ENCODE measurements around the gene BAIAP2.

Gene BAIAP2

DNA sequence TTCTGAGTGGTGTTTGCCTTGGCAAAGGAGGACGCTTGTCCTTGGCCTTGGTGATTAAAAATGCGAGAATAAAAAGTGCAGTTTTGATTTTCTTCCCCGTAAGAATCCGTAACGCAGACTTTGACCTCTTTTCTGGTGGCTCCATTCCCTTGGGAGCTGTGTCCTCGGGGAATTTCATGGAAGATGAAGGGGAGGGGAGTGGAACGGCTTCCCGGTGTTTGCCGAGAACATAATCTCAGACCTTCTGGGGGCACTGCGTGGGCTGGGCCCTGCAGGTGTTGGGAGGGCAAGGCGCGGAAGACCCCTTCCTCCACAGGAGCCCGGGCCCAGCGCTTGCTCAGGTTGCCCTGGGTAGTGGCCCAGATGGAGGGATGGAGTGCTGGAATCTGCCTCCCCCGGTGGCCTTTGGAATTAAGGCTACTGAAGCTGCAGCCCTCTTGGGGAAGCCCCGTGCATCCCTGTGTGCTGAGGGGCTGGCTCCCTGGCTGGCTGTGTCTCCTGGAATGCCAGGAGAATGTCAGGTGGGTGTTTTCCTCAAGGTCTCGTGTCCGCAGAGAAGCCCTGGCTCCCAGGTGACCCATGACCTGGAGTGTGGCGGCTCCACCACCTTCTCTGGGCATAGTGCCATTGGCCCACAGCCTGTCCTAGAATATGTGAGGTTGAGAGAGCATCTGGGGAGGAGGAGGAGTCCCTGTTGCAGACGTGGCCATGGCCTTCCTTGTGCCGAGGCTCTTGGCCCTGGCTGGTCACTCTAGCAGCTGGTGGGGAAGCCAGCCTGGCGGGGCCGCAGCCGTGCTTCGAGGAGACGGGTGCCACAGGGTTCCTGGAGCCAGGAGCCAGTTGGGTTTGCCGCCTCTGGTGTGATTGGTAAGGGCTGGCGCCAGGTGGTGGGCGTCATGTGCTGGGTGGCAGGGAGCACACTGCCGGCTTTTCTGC, 3.1 kb downstream of the BAIAP2 start:
- DNase-seq = no peak

GRCh38 chr17:81039096-81039495, 4.1 kb downstream of the BAIAP2 start:
- DNase-seq = no peak

- DNase-seq = no peak
Measured at GRCh38 chr17:81039854-81040758, 5.2 kb downstream of the BAIAP2 start.

GRCh38 chr17:81040791-81041337, 5.9 kb downstream of the BAIAP2 start:
- DNase-seq = no peak

DNA sequence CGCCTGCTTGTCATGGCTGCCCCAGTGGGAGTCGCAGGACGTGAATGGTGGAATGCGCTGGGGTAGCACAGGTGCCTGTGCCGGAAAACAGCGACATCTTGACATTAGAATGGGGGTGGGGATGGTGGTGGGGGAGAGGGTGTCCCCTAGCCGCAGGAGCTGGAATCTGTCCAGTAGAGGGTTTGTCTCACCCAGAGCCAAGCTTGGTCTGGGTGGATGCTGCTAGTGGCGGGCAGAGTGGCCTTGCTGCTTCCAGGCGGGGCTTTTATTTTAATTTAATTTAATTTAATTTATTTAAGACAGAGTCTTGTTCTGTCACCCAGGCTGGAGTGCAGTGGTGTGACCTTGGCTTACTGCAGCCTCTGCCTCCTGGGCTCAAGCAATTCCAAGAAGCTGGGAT, 7.7 kb downstream of the BAIAP2 start:
- DNase-seq = no peak

DNA sequence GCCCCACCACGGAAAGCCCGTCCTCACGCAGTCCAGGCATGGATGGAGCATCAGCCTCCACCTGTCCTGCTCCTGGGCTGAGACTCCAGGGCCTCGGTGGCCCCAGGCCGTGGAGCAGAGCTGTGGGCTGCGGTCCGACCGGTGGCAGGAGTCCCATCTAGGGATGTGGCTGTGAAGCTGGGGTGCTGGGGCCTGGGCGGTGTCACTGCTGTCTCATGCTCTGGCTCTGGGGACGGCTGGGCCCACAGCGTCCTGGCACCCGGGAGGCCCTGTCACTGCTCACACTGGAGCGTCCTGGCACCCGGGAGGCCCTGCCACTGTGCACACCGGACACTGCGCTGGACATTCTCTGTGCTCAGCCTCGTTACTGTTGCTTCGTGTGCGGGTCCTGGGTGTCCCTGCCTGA, 8.4 kb downstream of the BAIAP2 start:
- no peak for DNase-seq

DNA sequence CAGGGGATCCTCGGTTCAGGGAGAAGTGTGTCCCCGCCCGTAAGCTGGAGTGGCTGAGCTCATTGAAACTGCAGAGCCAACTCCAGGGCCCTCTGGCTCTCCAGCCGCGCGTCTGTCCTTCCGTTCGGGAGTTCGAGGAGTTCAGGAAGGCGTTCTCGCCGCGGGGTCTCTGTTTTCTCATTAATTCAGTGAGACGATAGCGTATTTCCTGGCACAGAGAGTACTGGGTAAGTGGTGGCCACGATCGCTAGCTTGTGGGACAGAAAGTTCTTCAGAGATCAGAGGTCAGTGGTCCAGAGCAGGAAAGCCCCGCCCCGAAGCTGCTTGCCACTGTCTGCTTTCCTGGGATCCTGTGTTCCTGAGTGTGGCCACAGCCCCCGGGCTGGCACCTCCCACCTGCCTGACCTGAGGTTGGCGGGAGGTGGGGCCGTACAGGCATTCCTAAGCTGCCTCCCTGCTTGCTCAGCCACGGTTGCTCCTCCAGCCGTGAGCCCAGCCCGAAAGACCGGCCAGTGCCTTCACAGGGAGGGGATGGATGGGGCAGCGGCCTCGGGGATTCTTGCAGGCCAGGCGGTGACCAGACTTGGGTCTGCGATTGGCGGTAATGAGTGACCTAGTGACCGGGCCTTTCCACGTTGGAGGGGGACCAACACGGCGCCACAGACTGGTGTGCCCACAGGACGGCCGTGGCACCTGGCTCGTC, 8.9 kb downstream of the BAIAP2 start:
- DNase-seq = no peak

DNA sequence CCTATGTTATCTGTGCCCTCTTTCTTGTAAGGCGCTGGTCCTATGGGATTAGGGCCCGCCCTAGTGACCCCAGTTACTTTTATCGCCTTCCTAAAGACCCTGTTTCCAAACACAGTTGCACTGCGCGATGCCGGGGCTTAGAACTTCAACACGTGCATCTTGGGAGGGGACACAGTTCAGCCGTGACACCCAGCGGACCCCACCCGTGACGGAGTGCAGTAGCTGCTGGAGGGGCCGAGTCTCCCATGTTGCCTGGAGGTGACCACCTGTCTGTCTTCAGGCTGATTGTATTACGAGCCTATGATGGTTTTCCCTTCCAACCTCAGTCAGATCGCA, 9.4 kb downstream of the BAIAP2 start:
- DNase-seq = no peak

DNA sequence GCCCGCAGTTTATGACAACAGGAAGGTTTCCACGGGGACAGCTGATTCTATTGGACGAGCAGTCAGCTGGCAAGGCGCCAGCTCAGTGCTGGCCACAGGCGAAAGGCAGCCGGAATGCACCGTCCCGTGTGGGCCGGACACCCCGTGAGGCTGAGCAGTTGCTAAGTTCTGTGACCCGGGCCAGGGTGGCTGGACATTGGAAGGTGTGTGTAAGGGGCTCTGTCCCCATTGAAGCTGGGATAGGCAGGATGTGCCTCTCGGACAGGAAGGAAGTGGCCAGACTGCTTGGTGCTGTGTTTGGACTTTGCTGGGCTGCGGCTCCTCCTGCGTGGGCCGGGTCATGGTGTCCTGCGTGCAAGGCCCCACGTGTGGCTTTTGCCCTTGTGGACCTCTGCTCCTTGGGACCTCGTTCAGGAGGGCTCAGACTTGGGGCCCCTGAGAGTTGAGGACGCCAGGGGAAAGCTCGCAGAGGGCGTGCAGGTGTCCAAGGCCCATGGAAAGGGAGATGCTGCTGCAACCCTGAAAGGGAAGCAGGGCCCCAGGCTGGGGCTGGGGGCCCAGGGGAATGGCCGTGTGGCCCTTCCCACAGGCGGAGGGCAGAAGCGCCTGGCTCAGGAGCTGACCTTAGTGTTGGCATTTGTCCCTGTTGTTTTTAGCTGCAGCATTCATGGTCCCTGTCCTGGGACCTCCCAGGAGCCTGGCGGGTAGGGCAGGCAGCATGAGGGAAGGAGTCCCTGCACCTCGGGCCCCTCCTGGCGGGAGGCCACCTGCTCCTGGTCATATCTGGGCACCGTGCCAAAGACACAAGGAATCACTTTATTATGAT, 10.0 kb downstream of the BAIAP2 start:
- DNase-seq = peak in 1 of 2 donors; percentile 61

DNA sequence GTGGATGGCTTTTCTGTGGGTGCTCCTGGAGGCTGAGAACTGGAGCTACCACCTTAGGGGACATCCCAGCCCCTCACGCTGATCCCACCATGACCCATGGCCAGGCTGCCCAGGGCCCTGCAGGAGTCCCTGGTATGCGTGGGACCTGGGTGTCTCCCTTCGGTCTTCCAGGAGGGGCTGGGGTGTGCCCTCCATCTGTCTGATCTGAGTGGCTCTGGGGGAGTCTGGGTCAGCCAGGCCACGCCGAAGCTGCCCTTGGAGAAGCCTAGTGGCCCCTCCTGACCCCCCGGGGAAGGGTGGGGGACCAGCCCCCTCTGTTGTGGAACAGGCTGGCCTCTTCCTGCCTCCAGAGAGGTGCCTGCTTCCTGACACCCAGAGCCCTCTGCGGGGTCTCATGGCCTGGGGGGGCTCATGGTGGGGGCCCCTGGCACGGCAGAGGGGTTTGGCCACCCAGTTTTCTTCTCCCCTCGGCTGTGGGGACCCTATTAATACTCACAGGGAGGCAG, 10.7 kb downstream of the BAIAP2 start:
- DNase-seq = no peak

DNA sequence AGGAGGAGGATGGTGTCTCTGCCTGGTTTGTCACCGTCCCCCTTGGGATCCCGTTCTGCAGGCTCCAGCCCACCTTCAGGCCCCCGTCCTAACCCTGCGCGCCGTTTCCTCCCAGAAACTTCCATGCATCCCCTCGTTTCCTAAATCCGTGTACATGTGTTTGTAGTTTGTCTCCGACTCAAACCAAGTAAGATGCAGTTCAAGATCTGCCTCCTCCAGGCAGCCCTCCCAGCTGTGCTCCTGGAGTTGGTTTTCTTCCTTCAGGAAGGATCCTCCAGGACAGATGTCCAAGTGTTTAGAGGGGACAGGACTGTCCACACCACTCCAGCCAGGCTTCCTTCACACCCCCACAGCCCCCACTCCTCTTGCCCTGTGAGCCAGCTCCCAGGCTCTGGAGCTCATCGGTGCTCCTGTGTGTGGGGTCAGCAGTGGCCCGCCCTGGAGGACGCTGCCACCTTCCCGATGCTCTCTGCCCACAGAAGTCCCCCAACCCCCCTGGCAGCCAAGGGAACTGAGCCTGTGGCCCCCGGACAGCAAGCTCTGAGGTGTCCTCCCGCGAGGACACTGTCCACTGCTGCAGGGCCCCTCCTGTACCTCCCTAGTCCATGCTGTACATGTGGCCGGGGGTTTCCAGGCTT, 11.3 kb downstream of the BAIAP2 start:
- DNase-seq = no peak

- no peak for DNase-seq
Measured at GRCh38 chr17:81046770-81047359, 11.9 kb downstream of the BAIAP2 start.

DNA sequence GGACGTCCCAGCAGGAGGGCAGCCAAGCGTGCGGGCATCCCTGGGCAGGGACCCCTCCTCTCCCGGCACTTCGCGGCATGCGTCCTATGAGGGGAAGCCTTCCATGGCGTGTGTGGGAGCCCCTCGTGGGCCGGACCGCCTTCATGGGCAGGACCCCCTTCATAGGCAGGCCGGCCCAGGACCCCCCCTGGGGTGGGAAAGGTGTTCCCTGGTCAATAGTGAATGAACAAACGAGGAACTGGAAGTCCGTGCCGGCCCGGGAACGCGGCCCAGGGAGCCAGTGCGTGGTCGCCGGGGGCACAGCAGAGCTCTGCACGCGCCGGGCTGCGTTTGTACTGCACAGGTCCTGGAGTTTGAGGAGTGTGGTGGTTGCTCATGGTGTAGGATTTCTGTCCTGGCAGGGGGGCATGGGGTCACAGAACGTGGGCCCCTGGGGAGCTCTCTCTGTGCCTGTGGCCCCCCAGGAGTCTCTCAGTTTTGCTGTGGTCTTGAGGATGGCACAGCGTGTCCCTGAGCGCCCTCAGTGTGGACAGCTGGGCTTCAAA, 13.9 kb downstream of the BAIAP2 start:
- no peak for DNase-seq

- no peak for DNase-seq
Measured at GRCh38 chr17:81049372-81049911, 14.5 kb downstream of the BAIAP2 start.

DNA sequence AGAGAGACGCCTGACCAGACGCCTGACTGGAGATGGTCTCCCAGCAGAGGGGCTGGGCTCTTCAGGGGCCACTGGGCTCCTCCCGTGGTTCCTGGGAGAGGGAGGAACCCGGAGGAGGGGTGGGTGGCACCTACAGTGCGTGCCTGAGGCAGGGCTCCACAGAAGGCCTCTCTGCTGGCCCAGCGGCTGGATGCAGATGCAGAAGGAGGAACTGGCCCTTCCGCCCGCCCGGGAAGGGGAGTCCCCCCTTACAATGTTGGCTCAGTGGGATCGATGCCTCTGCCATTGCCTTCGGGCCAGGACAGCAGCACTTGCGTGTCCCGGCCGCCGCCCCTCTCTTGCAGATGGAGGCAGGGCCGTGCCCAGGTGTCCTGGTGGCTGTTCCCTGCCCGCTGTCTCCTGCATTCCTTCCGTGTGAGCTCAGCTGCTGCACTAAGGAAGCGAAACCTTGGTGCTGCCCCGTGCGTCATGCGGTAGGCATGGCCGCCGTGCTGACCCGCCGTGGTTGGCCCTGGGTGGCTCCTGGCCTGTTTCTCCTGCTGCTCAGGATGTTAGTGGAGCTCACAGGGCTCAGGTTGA, 15.1 kb downstream of the BAIAP2 start:
- DNase-seq = peak in 1 of 2 donors; percentile 30

DNA sequence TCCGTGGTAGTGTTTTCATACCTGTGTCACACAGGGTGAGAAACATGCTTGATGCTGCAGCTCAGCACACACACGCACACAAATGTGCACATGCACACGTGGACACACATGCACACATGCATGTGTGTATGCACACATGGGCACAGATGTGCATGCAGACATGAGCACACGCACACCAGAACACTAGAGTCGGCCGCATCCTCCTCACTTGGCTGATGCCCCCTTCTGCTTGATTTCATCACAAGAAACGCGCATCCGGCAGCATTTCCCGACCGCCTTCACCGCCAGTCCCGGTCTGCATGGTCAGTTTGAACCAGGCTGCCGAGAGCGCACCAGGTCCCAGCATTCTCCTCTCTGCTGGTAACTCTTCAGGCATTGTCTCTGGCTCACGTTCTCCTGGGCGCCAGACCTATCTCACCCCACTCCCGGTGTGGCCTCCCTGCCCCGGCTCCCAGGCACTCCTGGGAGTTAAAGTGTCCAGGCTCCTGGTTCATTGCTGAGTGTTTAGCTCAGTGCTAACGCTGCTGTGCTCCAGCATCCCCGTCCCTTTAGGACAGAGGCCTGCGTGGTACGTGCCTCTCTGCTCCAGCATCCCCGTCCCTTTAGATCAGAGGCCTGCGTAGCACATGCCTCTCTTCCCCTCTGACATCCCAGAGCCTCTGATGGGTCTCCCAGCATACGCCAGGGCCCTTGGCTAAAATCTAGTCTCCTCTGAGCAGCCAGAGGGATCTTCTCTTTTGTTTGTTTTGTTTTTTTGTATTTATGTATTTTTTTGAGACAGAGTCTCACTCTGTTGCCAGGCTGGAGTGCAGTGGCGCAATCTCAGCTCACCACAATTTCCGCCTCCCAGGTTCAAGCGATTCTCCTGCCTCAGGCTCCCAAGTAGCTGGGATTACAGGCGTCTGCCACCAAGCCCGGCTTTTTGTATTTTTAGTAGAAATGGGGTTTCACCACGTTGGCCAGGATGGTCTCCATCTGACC, 16.0 kb downstream of the BAIAP2 start:
- DNase-seq = no peak

- DNase-seq = no peak
Measured at GRCh38 chr17:81052199-81052997, 17.4 kb downstream of the BAIAP2 start.

All from hippocampal formation (tissue), 2 donors.